Suprapubic skin (tissue), 3 donors: ENCODE results near the gene DPEP2.

ENCODE experiments used
- CTCF ChIP-seq, 2 donors: fragments of 200-600 bp in 1 of 2; fragments of 450-650 bp in 1 of 2; sonication (generic) in 1 of 2; IDR thresholded peaks; one replicate each; pipeline ENCODE4 v1.5.1; 2016 to 2019; ENCODE audit warnings: antibody characterized with exemption in 2 of 2, mild to moderate bottlenecking in 1 of 2, moderate library complexity in 1 of 2
- POLR2AphosphoS5 ChIP-seq, 3 donors: sonication (generic); formaldehyde crosslinking; IDR thresholded peaks; one replicate each; pipeline ENCODE4 v1.6.1; 2017; ENCODE audit warnings: antibody characterized with exemption in 3 of 3

DNA sequence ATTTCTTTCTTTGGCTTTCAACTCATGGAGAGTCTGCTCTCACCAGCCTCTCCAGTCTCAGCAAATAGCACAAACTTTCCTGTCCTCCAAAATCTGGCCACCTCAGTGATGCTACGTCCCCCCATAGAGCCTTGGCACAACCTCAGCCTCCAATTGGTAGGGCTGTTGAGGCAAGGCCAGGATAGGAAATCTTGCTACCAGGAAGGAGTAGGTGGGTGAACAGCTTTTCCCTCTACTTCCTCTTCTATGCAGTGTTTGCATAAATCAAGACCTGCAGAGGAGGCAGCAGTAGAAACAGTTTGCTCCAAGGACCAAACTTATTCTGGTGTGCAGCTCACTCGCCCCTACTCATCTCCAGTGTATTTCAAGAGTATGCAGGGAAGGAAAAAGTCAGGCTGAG, 701 bp upstream of the DPEP2 start:
- TF ChIP-seq POLR2AphosphoS5 (IDR thresholded peaks at IDR 0.05) (no peak), CTCF (IDR thresholded peaks at IDR 0.05) (no peak)
